GM23248 (cell line): ENCODE results near the gene MYRF. TPM values are rescaled to one million over a fixed set of nuclear protein-coding genes. Genes with fewer than 3 reads are reported as not detected.

Source experiments
- DNase-seq: peaks from one replicate; pipeline ENCODE4 v3.0.0-alpha.2; 2015
- H2AFZ ChIP-seq: fragments of 200-600 bp; sonication (generic); 2 replicates; pipeline ENCODE4 v1.6.1; 2016; ENCODE audit warnings: antibody characterized with exemption
- H3F3A ChIP-seq: fragments of 200-600 bp; sonication (generic); 2 replicates; pipeline ENCODE4 v1.6.1; 2016; ENCODE audit warnings: mild to moderate bottlenecking, antibody characterized with exemption, mixed run types; ENCODE audit not compliant: insufficient read depth
- H3K27ac ChIP-seq: fragments of 200-600 bp; sonication (generic); 2 replicates; pipeline ENCODE4 v1.5.1; 2016; ENCODE audit warnings: mild to moderate bottlenecking
- H3K27me3 ChIP-seq: fragments of 200-600 bp; sonication (generic); replicated peaks from 2 replicates; pipeline ENCODE4 v1.6.1; 2016; ENCODE audit warnings: mild to moderate bottlenecking; ENCODE audit not compliant: insufficient read depth
- H3K36me3 ChIP-seq: fragments of 200-600 bp; sonication (generic); 2 replicates; pipeline ENCODE4 v1.6.1; 2016; ENCODE audit warnings: low read depth, mild to moderate bottlenecking
- H3K4me1 ChIP-seq: fragments of 200-600 bp; sonication (generic); 2 replicates; pipeline ENCODE4 v1.6.1; 2016; ENCODE audit warnings: mild to moderate bottlenecking; ENCODE audit not compliant: insufficient read depth
- H3K4me2 ChIP-seq: fragments of 200-600 bp; sonication (generic); one replicate; pipeline ENCODE4 v1.6.1; 2016; ENCODE audit warnings: mild to moderate bottlenecking; ENCODE audit not compliant: unreplicated experiment
- H3K4me3 ChIP-seq: fragments of 200-600 bp; sonication (generic); 2 replicates; pipeline ENCODE4 v1.5.1; 2016; ENCODE audit warnings: mild to moderate bottlenecking
- H3K79me2 ChIP-seq: fragments of 200-600 bp; sonication (generic); 2 replicates; pipeline ENCODE4 v1.6.1; 2016; ENCODE audit warnings: mild to moderate bottlenecking; ENCODE audit not compliant: insufficient read depth
- H3K9ac ChIP-seq: fragments of 200-600 bp; sonication (generic); 2 replicates; pipeline ENCODE4 v1.6.1; 2016; ENCODE audit warnings: mild to moderate bottlenecking
- H3K9me2 ChIP-seq: fragments of 200-600 bp; sonication (generic); 2 replicates; pipeline ENCODE4 v1.6.1; 2016; ENCODE audit warnings: mixed run types, mild to moderate bottlenecking, moderate library complexity; ENCODE audit not compliant: insufficient read depth
- H3K9me3 ChIP-seq: fragments of 200-600 bp; sonication (generic); one replicate; pipeline ENCODE4 v1.6.1; 2017; ENCODE audit warnings: low read depth
- H4K20me1 ChIP-seq: fragments of 200-600 bp; sonication (generic); 2 replicates; pipeline ENCODE4 v1.6.0; 2016; ENCODE audit not compliant: insufficient read depth
- EZH2 ChIP-seq: fragments of 200-600 bp; sonication (generic); IDR thresholded peaks from 2 replicates; pipeline ENCODE4 v1.6.1; 2018; ENCODE audit warnings: antibody characterized with exemption, mild to moderate bottlenecking; ENCODE audit not compliant: insufficient read depth, poor library complexity, severe bottlenecking
- EZH2phosphoT487 ChIP-seq: fragments of 200-600 bp; sonication (generic); IDR thresholded peaks from 2 replicates; pipeline ENCODE4 v1.6.1; 2018; ENCODE audit warnings: antibody characterized with exemption, moderate library complexity, mild to moderate bottlenecking, low read depth; ENCODE audit not compliant: insufficient read depth
- WGBS, 2 experiments: methylation state at CpG; one replicate each; pipeline ENCODE4 v1.1.6; 2015 to 2017; ENCODE audit warnings: low lambda C conversion rate in 2 of 2, low coverage in 1 of 2; ENCODE audit errors: missing lambda C conversion rate in 2 of 2; 5-methylcytosine and 5-hydroxymethylcytosine counted together
- in situ Hi-C: fragments of 300-500 bp; cut with MboI; formaldehyde crosslinking; loops from 2 replicates; pipeline ENCODE4 v1.15.0; 2020
- microRNA counts: library from miRNA; unstranded; fragments of <30 nt; microRNA quantifications from one replicate; lab custom pipeline; 2016
- polyA plus RNA-seq: library from polyadenylated mRNA; unstranded; fragments of >200 nt; fragmentation: Nextera tagmentation; extraction: Ambion mirVana; gene quantifications from 2 replicates; pipeline ENCODE4 v1.2.1, GENCODE V29; 2016
- total RNA-seq: library from RNA; depleted of rRNA; stranded (reverse); fragments of >200 nt; shearing (Covaris generic); gene quantifications from 2 replicates; pipeline ENCODE4 v1.2.3, GENCODE V29; 2014; rRNA removed

Gene MYRF
- total and polyA plus RNA-seq, 2 experiments from 2014 or later, result 0.05 TPM; not detected in 1

DNA sequence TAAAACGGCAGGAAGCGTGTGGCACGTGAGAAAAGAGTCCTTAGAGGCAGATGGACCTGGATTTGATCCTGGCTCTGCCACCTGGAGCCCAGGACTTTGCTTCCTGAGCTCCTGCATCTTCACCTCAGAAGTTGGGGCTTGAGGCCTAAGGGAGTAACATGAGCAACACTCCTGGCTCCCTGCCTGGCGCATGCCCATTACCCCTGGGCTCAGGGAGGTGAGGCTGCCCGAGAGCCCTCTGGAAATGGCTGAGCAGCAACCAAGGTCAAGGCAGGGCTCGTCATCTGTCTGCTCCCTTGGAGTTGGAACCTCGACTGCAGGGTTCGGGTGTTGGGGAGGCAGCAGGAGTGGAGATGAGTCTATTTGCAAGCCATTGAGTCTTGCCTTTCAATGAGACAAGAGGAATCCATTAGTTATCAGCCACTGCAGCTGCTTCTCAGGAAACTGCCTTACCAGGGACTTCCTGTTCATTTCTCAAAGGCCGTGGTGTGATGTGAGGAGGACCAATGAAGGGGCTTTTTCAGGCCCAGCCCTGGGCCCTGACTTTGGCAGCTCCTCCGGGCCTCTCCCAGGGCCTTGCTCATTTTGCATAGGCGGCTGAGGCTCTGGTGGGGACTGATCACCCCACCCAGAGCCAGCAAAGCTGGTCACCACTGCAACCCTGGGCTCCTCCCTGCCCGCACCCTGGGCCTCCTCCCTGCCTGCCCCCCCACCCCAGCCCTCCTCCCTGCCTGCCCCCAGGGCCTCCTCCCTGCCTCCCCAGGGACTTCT, 82.0 kb downstream of the MYRF start:
- Histone ChIP-seq H3K4me3 (no peak overlapping the region), H3K9ac (no peak overlapping the region), H3K79me2 (no peaks in the 10 kb centered on the region), H3K4me2 (no peak overlapping the region), H3K9me2 (no peaks in the 10 kb centered on the region), H3F3A (peaks cover 8% of the 10 kb centered on the region), H3K9me3 (no peaks in the 10 kb centered on the region), H2AFZ (no peak overlapping the region), H4K20me1 (no peaks in the 10 kb centered on the region), H3K27ac (no peak overlapping the region), H3K36me3 (no peaks in the 10 kb centered on the region), H3K27me3 (no peaks in the 10 kb centered on the region), H3K4me1 (peaks cover 9% of the 10 kb centered on the region)
- in situ Hi-C loops, result no loop called here
- DNase-seq, result peak; percentile 20
- WGBS, 2 experiments, result 65 to 67% methylated on average over 11 to 12 of the region's 12 CpGs
- TF ChIP-seq EZH2phosphoT487 (no peak), EZH2 (no peak)

GRCh38 chr11:61836193-61836592, 83.8 kb downstream of the MYRF start:
- Histone ChIP-seq H3K9me2 (no peaks in the 10 kb centered on the region), H3K27me3 (no peaks in the 10 kb centered on the region), H2AFZ (no peak overlapping the region), H3K4me3 (no peak overlapping the region), H4K20me1 (no peaks in the 10 kb centered on the region), H3K79me2 (no peaks in the 10 kb centered on the region), H3K36me3 (no peaks in the 10 kb centered on the region), H3K27ac (no peak overlapping the region), H3K4me1 (no peaks in the 10 kb centered on the region), H3K9me3 (no peaks in the 10 kb centered on the region), H3K9ac (no peak overlapping the region), H3K4me2 (no peak overlapping the region), H3F3A (no peaks in the 10 kb centered on the region)
- TF ChIP-seq EZH2 (no peak), EZH2phosphoT487 (no peak)
- DNase-seq, result no peak
- in situ Hi-C loops, result no loop called here
- WGBS, 2 experiments, result 95 to 99% methylated on average over 8 of the region's 8 CpGs

GRCh38 chr11:61837411-61838005, 85.1 kb downstream of the MYRF start:
- in situ Hi-C loops, result no loop called here
- 91 to 95% methylated on average over 14 to 15 of the region's 15 CpGs for WGBS, 2 experiments
- Histone ChIP-seq H3K36me3 (no peaks in the 10 kb centered on the region), H3K4me2 (no peak overlapping the region), H3K9me3 (no peaks in the 10 kb centered on the region), H3K4me3 (no peak overlapping the region), H2AFZ (no peak overlapping the region), H3K9ac (no peak overlapping the region), H3K9me2 (no peaks in the 10 kb centered on the region), H4K20me1 (no peaks in the 10 kb centered on the region), H3K4me1 (no peaks in the 10 kb centered on the region), H3K27me3 (no peaks in the 10 kb centered on the region), H3K27ac (no peak overlapping the region), H3F3A (no peaks in the 10 kb centered on the region), H3K79me2 (no peaks in the 10 kb centered on the region)
- no peak for TF ChIP-seq EZH2phosphoT487
- DNase-seq, result no peak

MicroRNAs encoded within 50 kb of the gene (microRNA counts, 767-probe panel; counts per million panel counts)
- microRNA hsa-miR-1908 (lab: Ali Mortazavi, UCI) (447 counts per million, percentile 86 among the panel's probes with 10 or more counts), microRNA hsa-miR-611 (lab: Ali Mortazavi, UCI) (447 counts per million, percentile 86 among the panel's probes with 10 or more counts)

Other genes starting within 250 kb of the MYRF start
- 0.43 TPM in 1 of 2 replicates, not detected in the other for gene LRRC10B, start 243.9 kb upstream of the MYRF start, total RNA-seq
- gene LRRC10B, start 243.9 kb upstream of the MYRF start, polyA plus RNA-seq, result not detected in 2 replicates
- gene SYT7, start 171.6 kb upstream of the MYRF start, total RNA-seq, result 1.5 and 1.9 TPM in 2 replicates
- gene SYT7, start 171.6 kb upstream of the MYRF start, polyA plus RNA-seq, result 0.40 and 0.72 TPM in 2 replicates
- 1.3 and 2.3 TPM in 2 replicates for gene DAGLA, start 72.2 kb upstream of the MYRF start, total RNA-seq
- gene DAGLA, start 72.2 kb upstream of the MYRF start, polyA plus RNA-seq, result 1.3 and 1.4 TPM in 2 replicates
- 28.5 and 72.8 TPM in 2 replicates for gene TMEM258, start 40.0 kb downstream of the MYRF start, total RNA-seq
- 258 and 259 TPM in 2 replicates for gene TMEM258, start 40.0 kb downstream of the MYRF start, polyA plus RNA-seq
- gene FEN1, start 40.3 kb downstream of the MYRF start, total RNA-seq, result 29.0 and 29.2 TPM in 2 replicates
- gene FEN1, start 40.3 kb downstream of the MYRF start, polyA plus RNA-seq, result 29.1 and 31.5 TPM in 2 replicates
- 12.9 and 44.9 TPM in 2 replicates for gene FADS1, start 64.4 kb downstream of the MYRF start, total RNA-seq
- gene FADS1, start 64.4 kb downstream of the MYRF start, polyA plus RNA-seq, result 19.7 and 21.6 TPM in 2 replicates
- gene FADS2, start 75.7 kb downstream of the MYRF start, total RNA-seq, result 5.2 and 7.7 TPM in 2 replicates
- gene FADS2, start 75.7 kb downstream of the MYRF start, polyA plus RNA-seq, result 5.5 and 6.3 TPM in 2 replicates
- gene FADS3, start 138.9 kb downstream of the MYRF start, total RNA-seq, result 203 and 272 TPM in 2 replicates
- 124 and 135 TPM in 2 replicates for gene FADS3, start 138.9 kb downstream of the MYRF start, polyA plus RNA-seq
- 6.6 and 7.5 TPM in 2 replicates for gene RAB3IL1, start 164.9 kb downstream of the MYRF start, total RNA-seq
- 2.8 and 3.3 TPM in 2 replicates for gene RAB3IL1, start 164.9 kb downstream of the MYRF start, polyA plus RNA-seq
- gene BEST1, start 197.7 kb downstream of the MYRF start, total RNA-seq, result 4.7 and 5.1 TPM in 2 replicates
- gene BEST1, start 197.7 kb downstream of the MYRF start, polyA plus RNA-seq, result 3.1 and 3.9 TPM in 2 replicates
- gene FTH1, start 215.0 kb downstream of the MYRF start, total RNA-seq, result 393 and 473 TPM in 2 replicates
- 10,305 and 10,611 TPM in 2 replicates for gene FTH1, start 215.0 kb downstream of the MYRF start, polyA plus RNA-seq